Inflammatory macrophage (primary cell): ENCODE measurements around the gene FOXE1.

ENCODE experiments used
- DNase-seq, 2 donors: peaks; one replicate each; pipeline ENCODE4 v3.0.0-alpha.2; 2020 to 2022
- total RNA-seq, 18 experiments: gene quantifications; one replicate each; lab custom pipeline; 2026; ENCODE audit warnings: mixed read lengths in 6 of 18, inconsistent platforms in 2 of 18; lab: John Stamatoyannopoulos, UW

Gene FOXE1
- total RNA-seq = 0 to 0.21 (median 0) reads per million in 18 experiments

DNA sequence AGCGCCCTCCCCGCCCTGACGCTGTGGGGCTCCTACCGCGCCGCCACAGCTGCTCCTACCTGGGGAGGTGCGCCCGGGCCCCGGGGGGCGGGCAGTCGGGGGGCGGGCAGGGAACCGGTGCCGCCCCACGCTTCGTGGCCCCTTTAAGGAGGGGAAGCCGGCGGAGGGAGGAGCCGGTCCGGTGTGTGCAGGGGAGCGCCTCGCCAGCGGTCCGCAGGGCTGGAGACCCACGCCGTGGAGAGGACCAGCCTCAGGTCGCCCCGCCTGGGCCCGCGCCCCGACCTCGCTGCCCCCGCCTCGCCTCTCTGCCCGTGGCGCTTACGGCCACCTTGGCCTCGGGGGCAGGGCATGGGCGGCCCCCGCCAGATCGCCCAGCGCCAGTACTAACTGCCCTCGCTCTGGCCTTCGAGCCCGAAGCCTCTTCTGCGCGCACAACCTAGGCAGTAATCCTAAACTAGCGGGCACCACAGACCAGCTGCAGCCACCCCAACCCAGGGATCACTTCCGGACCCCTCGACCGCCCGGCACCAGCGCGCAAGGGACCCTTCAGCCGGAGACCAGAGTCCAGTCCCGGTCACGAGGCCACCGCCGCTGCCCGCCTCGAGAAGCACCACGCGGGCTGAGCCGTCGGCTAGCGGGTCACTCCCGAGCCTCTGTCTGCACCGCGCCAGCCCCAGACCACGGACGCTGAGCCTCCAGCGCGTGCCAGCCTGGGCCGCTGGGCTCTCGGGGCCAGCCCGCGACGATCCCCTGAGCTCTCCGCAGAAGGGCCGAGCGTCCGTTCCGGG lies at the start of gene FOXE1:
Gene FOXE1 (plus strand): TSS at position 171 of the 788 bp plus-strand sequence. CDS start 689 bp downstream, outside the sequence.
- no peak for DNase-seq

DNA sequence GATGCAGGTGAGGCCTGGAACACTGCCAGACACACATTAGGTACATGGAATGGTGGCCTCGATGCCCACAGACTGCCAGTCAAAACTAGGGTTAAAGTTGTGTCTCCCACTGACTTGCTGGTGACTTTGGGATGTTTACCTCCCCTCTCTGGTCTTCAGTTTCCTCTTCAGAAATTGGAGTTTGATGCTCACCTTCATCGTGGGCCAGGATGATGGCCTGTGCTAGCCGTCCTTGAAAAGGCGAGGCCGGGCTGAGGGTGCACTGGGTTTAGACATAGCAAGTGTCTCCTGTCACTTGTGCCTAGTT lies 49.0 kb upstream of the FOXE1 start:
- DNase-seq = no peak

- no peak for DNase-seq
These were observed 46.3 kb upstream of the FOXE1 start for GRCh38 chr9:97806721-97807120.

- no peak for DNase-seq
These were observed 45.3 kb upstream of the FOXE1 start for GRCh38 chr9:97807681-97808080.

DNA sequence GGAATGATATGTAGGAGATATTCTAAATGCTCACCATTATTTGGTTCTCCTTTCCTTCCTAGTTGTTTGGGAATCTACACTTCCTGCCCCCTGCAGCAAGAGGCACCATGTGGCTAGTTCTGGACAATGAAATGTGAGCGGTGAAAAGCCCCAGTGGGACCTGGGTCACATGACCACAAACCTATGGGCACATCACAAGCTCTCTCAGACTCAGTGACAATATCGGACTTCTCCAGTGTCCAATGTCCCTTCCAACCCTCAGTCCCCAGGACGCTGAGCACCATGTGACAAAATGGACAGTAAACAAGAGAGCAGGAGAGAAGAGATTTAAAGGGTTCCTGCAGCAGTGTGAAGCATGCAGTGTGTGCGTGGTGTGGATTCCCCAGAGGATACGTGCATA lies 44.6 kb upstream of the FOXE1 start:
- DNase-seq = no peak

DNA sequence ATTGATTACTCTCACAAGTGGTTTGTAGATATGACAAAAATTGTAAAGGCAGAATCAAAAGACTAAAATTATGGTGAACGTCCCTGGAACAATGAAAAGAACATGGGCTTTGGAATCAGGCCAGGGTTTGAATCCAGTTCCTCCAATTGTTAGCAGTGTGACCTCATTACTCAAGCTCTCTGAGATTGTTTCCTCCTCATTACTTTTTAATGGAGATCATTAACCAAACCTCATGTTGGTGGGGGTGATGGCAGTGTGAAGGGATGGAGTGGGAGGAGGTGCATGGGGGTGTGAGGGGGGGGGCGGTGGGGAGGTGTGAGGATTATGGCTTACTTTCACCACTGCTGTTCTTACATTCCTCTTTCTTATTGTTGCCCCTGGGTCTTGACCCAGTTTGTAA lies 44.1 kb upstream of the FOXE1 start:
- DNase-seq = no peak

GRCh38 chr9:97809666-97810344 lies 43.2 kb upstream of the FOXE1 start:
- no peak for DNase-seq

DNA sequence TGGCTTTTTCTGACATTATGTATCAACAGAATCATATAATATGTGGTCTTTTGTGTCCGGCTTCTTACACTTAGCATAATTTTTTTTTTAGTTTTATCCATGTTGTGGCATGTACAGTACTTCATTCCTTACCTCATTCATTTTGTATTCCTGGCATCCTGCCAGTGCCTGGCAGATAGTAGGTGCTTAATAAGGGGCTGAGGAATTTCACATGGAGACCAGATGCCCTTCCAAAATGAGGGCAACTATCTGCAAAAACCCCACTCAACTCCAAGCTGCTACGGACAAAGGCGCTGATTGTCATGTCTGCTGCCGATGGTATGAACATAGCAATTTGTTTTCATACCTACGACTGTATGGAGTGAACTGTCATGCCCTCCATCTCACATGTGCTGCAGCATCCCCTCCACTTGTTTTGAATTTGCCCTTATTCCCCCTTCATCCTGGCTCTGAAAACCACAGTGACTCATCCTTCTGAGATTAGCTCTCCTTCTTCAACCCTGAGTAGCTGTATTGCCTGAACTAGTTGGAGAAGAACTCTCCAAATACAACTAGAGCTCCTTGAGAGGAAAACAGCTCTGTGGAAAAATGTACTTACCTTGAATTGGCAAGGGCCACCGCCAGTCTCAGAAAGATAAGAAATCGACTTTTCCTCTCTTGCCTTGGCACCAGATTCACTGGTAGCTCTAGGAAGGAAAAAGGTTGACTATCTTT lies 41.3 kb upstream of the FOXE1 start:
- no peak for DNase-seq

- DNase-seq = no peak
These were observed 40.8 kb upstream of the FOXE1 start for GRCh38 chr9:97812247-97812543.

GRCh38 chr9:97813072-97813471 lies 40.0 kb upstream of the FOXE1 start:
- no peak for DNase-seq

DNA sequence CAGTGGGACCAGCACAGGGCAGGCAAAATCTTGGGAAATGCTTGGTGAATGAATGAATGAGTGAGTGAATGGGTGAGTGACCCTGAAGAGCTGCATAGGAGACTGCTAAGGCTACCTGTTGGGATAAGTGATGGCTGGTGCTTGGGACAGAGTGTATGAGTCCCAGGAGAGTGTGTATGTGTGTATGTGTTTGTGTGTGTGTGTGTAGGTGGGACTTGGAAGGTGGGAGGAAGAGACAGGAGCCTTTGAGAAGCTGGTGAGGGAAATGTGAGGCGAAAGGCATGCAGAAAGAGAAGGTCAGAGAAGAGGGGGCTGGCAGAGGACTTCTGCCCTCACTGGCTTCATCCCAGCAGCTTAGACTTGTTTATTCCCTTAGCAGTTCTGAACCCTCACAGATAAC lies 33.3 kb upstream of the FOXE1 start:
- no peak for DNase-seq

DNA sequence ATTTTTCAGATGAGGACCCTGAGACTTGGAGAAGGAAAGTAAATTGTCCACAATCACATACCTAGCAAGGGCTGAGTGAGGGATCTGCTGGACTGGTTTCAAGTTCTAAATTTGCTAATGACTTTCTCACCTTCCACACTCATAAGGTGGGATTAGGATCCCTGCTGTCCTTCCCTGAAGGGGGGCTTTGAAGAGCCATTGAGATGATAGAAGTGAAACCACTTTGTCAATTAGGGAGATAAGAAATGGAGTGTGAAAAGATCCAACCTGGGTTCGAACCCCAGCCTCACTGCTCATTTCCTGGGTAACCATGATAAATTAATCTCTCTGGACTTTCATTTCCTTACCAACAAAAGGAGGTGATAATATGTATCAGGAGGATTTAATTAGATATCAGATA lies 32.7 kb upstream of the FOXE1 start:
- no peak for DNase-seq

DNA sequence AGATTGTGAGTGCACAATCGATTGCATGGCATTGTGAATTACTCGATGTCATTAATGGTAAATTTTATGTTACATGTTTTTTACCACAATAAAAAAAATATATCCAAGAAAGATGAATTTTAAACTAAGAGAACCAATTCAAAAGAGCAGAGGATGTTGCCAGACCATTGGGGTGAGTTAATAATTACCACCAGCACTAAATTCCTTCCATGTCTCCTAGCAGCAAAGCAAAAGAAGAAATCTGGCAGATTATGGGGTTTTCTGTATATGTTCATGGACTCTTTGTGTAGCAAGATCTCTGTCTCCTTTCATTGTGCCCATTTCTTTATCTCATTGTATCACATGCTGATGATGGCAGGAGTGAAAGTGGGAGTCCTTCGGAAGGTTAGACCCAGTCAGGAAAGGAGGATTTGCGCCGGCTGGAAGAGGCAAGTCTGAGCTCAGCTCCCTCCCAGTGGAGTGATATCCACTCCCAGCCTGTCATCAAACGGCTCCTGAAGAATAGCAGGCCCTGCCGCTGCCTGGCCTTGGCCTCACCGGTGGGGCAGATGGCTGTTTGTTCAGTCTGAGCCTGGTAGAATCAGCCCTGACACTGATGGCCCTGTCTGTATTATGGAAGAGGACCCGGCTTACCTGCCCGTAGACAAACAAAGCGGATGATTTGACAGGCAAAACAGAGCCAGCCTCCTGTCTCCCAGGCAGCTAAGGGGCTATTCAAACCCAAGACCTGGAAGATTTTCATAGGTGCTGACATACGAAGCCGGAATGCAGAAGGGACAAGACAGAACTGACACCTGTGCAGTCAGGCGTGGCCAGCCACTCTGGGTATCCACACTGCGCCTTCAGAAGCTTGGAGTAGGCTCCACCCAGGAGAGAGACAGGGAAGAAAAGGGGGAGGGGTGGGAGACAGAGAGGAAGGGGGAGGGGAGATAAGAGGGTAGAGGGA lies 21.9 kb upstream of the FOXE1 start:
- DNase-seq = no peak

DNA sequence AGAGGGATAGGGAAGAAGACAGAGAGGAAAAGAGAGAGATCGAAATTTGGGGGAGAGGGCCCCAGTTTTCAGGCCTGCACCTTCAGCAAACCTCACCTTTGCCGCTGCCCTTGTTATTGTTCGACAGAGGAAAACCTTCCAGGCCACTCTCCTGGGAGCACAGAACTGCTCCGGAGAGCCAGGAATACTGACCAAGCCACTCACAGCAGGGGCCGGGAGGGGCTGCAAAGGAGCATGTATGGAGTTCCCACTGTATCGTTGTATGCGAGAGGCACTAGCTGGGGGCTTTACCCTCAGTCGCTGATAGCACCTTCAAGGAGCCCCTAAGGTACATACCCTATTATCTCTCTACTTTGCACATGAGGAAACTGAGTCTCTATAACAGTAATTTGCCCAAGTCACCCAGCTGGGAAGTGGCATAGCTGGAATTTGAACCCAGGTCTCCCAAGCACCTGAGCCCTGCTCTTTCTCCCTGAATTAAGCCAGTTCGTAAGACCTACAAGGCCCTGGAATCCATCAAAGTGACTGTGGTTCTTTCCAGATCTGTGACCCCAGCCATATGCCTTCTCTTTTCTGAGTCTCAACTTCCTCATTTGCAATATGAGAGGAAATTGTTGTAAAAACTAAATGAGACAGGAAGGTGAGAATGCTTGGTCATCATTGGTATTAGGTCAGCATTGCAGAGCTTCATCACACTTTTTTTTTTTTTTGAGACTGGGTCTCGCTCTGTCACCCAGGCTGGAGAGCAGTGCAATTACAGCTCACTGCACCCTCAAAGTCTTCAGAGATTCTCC lies 21.0 kb upstream of the FOXE1 start:
- DNase-seq = peak; percentile 44 to 77

GRCh38 chr9:97840521-97840920 lies 12.5 kb upstream of the FOXE1 start:
- DNase-seq = no peak

- no peak for DNase-seq
These were observed 10.1 kb upstream of the FOXE1 start for GRCh38 chr9:97842960-97843359.

- no peak for DNase-seq
These were observed 7.9 kb upstream of the FOXE1 start for GRCh38 chr9:97845130-97845529.

DNA sequence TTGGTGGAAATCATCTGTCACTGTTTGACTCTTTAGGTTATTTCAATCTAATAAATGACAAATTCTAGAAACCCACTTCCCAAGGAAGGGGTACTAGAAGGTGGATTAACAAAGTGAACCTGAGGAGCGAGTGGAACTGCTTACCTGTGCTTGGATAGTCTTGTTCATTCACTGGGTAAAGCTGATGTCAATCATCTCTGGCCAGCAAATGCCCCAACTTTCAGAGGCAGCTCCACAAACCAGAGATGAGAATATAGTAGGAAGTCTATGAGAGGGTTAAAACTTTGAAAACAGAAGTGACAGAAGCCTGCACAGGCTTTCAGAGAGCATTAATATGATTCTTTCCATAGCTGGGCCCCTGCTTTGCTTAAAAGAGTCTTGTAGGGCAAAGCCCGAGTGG lies 7.3 kb upstream of the FOXE1 start:
- no peak for DNase-seq

DNA sequence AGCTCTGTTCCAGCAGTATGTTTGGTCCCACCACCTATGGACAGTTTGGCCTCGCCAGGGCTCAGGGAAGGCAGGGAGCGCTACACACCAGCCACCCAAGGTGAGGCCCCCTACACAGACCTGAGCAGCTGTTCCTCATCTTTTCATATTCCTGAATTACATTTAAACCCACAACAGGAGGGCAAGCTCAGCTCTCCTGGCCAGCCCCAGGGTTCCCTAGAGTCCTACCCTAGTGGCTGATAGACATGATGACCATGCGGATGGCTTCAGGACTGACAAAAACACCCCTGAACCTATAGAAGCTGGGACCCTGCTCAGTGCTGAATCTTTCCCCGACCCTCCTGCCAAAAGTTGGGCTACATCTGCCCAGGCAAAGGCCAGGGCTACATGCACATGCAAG lies 6.7 kb upstream of the FOXE1 start:
- no peak for DNase-seq

DNA sequence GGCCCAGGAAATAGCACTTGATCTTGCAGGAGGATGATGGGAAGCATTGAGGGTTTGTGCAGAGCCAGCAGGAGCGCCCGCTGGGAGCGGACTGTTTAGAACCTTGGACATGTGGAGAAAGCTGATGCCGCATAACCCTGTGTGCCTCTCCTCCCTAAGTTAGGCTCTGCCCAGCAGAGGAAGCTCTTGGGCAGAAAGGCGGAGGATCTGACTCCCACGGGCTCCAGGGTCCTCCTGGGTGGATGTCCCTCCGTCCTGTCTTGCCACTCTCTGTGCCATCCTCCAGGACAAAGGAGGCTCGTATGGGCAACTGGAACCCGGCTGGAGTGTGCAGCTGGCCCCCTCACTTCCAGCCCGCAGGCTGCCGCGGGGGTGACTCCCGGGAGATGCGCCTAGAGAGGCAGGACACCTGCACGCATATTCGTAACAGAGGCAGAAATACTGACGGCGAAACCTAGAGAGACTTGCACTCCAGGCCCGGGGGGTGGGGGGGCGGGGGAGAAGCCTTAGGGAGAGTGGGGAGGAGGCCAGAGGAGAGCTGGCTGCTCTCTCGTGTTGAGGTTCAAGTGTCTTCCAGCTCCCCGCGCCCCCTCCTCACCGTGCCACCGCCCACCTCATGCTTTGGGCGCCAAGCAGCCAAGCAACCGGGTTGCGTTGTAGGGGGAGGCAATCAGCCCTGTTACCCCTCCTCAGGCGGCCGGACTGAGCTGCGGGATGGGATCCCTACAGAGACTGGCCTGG lies 5.4 kb upstream of the FOXE1 start:
- DNase-seq = no peak

DNA sequence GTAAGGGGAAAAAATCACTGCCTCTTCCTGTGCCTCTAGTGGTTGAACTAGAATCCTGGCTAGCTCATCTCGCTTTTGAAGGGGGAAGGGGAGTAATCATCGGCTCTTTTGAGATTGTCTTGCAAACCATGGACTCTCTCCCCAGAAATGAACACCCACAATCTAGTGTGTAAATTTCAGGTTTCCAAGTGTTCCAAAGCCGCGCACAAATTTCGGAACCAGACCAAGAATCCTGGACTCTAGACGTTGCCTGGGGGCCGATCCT lies 4.9 kb upstream of the FOXE1 start:
- no peak for DNase-seq
